Measurements from ENCODE around the gene KIAA0930. TPM values are rescaled to one million over a fixed set of nuclear protein-coding genes. Genes with fewer than 3 reads are reported as not detected.
A peak's percentile ranks its signal among the peaks of the same experiment; 100 is the strongest.

The KIAA0930 gene
- total and polyA plus RNA-seq, 2 experiments from 2014 or later, result 15.0 to 78.6 TPM

GRCh38 chr22:45212992-45213751 is 27.5 kb downstream of the KIAA0930 start:
- ATAC-seq (0 out of 3 replicates have a peak, but pooled peaks have one; percentile 3), DNase-seq (ENCODE audit: low spot score) (no peak)
- Histone ChIP-seq H3K4me3 (no peak overlapping the region), H3K4me2 (peak overlapping the region; percentile 62; the same call in 1 of the 2 replicates), H3K9me2 (ENCODE audit: insufficient read depth) (no peaks in the 10 kb centered on the region), H3K36me3 (ENCODE audit: insufficient read depth) (no peaks in the 10 kb centered on the region), H3K4me1 (ENCODE audit: insufficient read depth) (peaks cover 10% of the 10 kb centered on the region), H3F3A (replicated peaks; ENCODE audit: low read depth) (peaks cover 7% of the 10 kb centered on the region; the same call in 1 of the 2 replicates), H3K79me2 (replicated peaks; ENCODE audit: insufficient read depth) (peaks cover 26% of the 10 kb centered on the region), H3K27me3 (ENCODE audit: insufficient read depth) (no peaks in the 10 kb centered on the region), H4K20me1 (replicated peaks; ENCODE audit: insufficient read depth) (peaks cover 19% of the 10 kb centered on the region), H3K27ac (ENCODE audit: low read depth) (no peak overlapping the region), H2AFZ (no peak overlapping the region)
- peaks cover 7% of the 10 kb centered on the region for H3K27me3 Mint-ChIP-seq (ENCODE audit: insufficient read depth, low read depth, poor library complexity)
- TF ChIP-seq EZH2phosphoT487 (IDR thresholded peaks at IDR 0.05; ENCODE audit: unreplicated experiment) (no peak), POLR2AphosphoS5 (IDR thresholded peaks at IDR 0.05; ENCODE audit: low read depth) (no peak), REST (IDR thresholded peaks at IDR 0.05; ENCODE audit: unreplicated experiment) (peak; percentile 14)
- peaks cover 6% of the 10 kb centered on the region; the same call in 2 of the 3 replicates for H3K36me3 Mint-ChIP-seq (ENCODE audit: low read depth)
- H3K9me3 Mint-ChIP-seq, result no peaks in the 10 kb centered on the region
- H3K4me1 Mint-ChIP-seq, result peaks cover 39% of the 10 kb centered on the region
- no peak overlapping the region for H3K27ac Mint-ChIP-seq
- H3K4me3 Mint-ChIP-seq, result no peak overlapping the region

- Mint-ChIP-seq H3K36me3 (ENCODE audit: low read depth) (peaks cover 6% of the 10 kb centered on the region; the same call in 2 of the 3 replicates), H3K4me3 (peak overlapping the region; percentile 9; the same call in 1 of the 3 replicates), H3K4me1 (peaks cover 39% of the 10 kb centered on the region), H3K27me3 (ENCODE audit: insufficient read depth, low read depth, poor library complexity) (peaks cover 7% of the 10 kb centered on the region), H3K9me3 (no peaks in the 10 kb centered on the region), H3K27ac (peak overlapping the region; percentile 67; the same call in 1 of the 2 replicates)
- H3F3A ChIP-seq (replicated peaks; ENCODE audit: low read depth), result peaks cover 1% of the 10 kb centered on the region; the same call in 1 of the 2 replicates
- peaks cover 18% of the 10 kb centered on the region for H4K20me1 ChIP-seq (replicated peaks; ENCODE audit: insufficient read depth)
- H3K4me2 ChIP-seq, result peak overlapping the region; percentile 62
- H3K4me3 ChIP-seq, result no peak overlapping the region
- H2AFZ ChIP-seq, result no peak overlapping the region
- no peaks in the 10 kb centered on the region for H3K36me3 ChIP-seq (ENCODE audit: insufficient read depth)
- no peak overlapping the region for H3K27ac ChIP-seq (ENCODE audit: low read depth)
- peaks cover 10% of the 10 kb centered on the region for H3K4me1 ChIP-seq (ENCODE audit: insufficient read depth)
- no peaks in the 10 kb centered on the region for H3K27me3 ChIP-seq (ENCODE audit: insufficient read depth)
- DNase-seq (ENCODE audit: low spot score) (peak; percentile 63), ATAC-seq (peak; percentile 50)
- H3K9me2 ChIP-seq (ENCODE audit: insufficient read depth), result no peaks in the 10 kb centered on the region
- peaks cover 25% of the 10 kb centered on the region for H3K79me2 ChIP-seq (replicated peaks; ENCODE audit: insufficient read depth)
- TF ChIP-seq EZH2 (IDR thresholded peaks at IDR 0.05; ENCODE audit: low read depth, unreplicated experiment) (no peak), ZNF462 (CRISPR knock-in tag; IDR thresholded peaks at IDR 0.05) (no peak), CTCF (conservative IDR thresholded peaks at IDR 0.05; ENCODE audit: low read depth in 2 of 2) (no peak)
Measured at GRCh38 chr22:45212306-45212709, 28.4 kb downstream of the KIAA0930 start.

Measured in GM23338 (cell line).